ENCODE results near the gene ULBP3.
"Not testable (repeated sequence)": the region's sequence is repeated elsewhere in the genome, so short reads cannot be mapped to it uniquely, and the experiment has no call there.

ULBP3 gene

GRCh38 chr6:150037526-150038201, 31.3 kb downstream of the ULBP3 start:
- DNase-seq = no peak

GRCh38 chr6:150036081-150036480, 32.8 kb downstream of the ULBP3 start:
- no peak for DNase-seq

- no peak for DNase-seq
Observed at GRCh38 chr6:150033207-150033771, 35.6 kb downstream of the ULBP3 start.

GRCh38 chr6:150032598-150032997, 36.3 kb downstream of the ULBP3 start:
- no peak for DNase-seq

- no peak for DNase-seq
Observed at GRCh38 chr6:150030611-150031010, 38.3 kb downstream of the ULBP3 start.

- no peak for DNase-seq
Observed at GRCh38 chr6:150029749-150030148, 39.2 kb downstream of the ULBP3 start.

DNA sequence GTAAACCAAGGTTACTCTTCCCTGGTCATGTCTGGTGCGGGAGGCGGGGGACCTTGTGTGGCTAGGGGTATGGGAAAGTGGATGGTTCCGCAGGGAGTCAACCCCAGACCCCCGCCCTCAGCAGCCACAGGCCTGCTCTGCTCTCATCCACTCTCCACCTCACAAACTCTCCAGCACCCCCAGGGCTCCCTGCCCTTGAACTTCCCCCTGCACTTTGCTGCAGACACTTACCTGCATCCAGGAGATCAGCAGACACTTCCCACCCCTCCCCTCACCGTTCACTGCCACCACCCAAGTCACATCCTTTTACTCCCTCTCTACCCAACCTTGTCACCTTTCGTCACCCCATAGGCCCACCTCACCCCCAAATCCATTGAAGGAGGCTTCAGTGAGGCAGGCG, 39.6 kb downstream of the ULBP3 start:
- no peak for DNase-seq

GRCh38 chr6:150028799-150029198, 40.1 kb downstream of the ULBP3 start:
- DNase-seq = no peak

DNA sequence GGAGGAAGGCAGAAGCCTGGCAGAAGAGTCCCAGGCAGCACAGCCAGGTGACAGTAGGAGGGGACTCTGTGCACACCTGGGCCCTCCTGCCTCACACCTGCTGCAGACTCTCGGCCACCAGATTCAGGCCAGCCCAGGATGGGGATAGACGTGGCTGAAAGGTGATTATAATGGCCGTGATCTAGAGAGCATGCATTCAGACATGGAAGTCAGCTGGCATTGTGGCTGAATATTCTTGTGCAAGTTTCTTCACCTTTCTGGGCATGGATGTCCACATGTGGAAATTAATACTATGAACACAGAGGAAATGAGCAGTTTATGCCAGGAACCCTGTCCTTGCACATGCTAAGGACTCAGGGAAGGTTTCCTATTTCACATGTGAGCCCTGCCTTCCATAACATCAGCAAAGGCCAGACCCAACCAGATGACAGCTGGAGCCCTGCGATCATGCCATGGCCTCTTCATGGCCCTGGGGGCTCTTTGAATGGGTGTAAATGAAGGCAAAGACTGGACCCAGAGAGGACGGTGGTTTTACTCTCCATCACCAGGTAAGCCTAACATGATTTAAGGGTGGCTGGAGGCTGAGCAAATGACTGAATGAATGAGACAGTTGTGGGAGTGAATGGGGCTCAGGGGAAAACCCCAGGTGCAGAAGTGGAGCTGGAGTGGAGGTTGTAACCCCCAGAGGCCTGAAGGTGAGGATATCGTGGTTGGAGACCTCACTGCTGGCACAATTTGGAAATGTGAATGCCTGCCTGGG, 40.9 kb downstream of the ULBP3 start:
- DNase-seq = no peak

DNA sequence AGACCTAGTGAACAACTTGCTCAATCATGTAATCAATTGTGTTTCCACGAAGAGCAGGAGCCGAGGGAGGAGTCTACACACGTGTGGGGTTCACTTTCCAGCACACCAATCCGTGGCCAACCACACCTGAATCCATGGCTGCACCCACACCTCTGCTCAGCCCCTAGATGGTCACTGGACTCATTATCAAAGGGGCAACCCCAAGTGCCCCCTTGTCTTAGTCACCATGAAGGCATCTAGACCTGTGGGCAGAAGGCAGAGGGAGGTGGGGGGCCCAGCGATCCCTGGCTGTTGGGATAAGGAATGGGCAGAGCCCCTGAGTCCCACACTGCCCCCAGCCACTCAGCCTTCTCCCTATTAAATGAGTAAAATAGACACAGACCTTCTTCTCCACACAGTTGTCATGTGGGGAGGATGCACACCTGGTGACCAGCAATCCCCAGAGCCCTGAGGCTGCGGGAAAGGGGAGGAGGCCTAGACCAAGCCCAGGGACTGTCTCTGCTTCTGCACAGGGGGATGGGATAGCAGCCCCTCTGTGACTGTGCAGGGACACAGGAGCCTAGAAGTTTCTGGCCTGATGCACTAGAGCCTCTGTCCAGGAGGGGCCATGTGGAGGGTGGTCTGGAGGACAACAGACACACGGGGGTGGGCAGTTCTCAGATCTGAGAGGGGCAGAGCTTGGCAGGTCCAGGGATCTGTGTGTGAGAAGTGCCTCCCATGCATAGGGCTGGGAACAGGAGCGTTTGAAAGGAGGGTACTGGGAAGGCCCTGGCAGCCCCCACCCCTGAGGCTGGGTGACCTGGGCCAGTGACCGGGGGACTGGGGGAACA, 41.7 kb downstream of the ULBP3 start:
- no peak for DNase-seq

DNA sequence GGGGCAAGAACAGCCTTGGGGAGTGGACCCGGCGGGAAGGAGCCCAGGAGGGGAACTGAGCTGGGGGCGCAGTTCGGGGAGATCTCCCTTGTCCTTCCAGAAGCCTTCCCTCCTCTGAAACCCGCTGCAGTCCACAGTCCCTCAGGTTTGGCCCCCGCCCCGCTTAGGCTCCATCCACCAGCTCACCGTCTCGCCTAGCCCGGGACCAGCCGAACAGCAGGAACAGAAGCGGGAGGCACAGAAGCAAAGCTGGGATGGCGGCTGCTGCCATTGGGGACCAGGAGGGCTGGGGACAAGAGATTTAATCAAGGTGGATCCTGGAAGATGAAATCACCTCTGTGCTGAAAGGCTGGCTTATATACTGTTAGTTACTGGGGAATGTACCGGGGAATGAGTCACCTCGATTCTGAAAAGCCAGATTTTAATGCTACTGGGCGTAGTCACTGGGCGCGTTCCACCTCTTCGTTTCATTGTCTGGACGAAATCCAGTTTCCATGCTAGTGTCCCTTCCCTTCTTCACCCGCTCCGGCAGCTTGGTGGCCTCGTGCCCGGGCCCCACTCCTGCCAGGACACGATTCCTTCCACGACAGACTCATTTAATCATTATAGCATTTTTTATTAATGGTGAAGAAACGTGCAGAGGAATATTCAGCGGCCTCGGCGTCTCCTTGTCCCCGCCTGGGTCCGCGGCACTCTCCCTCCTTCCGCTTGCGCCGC, 43.6 kb downstream of the ULBP3 start, which contains the start of gene RAET1L:
RAET1L (minus strand) TSS at position 332 of the 717 bp plus-strand sequence; CDS start at position 271, 61 bp downstream.
- no peak for DNase-seq

DNA sequence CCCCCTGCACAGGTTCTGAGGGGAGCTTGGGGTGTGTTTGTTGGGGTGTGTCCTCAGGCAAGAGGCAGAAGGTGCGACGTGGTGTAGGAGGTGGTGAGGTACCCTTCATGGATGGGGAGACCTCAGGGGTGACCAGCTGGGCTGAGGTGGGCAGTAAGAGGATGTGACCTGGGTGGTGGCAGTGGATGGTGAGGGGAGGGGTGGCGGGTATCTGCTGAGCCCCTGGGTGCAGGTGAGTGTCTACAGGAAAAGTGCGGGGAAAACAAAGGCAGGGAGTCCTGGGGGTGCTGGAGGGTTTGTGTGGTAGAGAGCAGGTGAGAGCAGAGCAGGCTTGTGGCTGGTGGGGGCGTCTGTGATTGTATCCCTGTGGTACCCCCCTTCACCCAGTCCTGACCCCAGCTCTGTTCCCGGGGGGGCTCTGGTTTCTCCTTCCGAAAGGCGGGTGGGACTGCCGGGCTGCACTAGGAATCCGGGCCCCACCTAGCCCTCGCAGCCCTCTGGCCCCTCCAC, 44.2 kb downstream of the ULBP3 start:
- no peak for DNase-seq

GRCh38 chr6:150024021-150024420, 44.9 kb downstream of the ULBP3 start:
- not testable (repeated sequence) for DNase-seq

GRCh38 chr6:150021870-150022269, 47.1 kb downstream of the ULBP3 start:
- not testable (repeated sequence) for DNase-seq

GRCh38 chr6:150018846-150019580, 49.9 kb downstream of the ULBP3 start:
- no peak for DNase-seq

DNA sequence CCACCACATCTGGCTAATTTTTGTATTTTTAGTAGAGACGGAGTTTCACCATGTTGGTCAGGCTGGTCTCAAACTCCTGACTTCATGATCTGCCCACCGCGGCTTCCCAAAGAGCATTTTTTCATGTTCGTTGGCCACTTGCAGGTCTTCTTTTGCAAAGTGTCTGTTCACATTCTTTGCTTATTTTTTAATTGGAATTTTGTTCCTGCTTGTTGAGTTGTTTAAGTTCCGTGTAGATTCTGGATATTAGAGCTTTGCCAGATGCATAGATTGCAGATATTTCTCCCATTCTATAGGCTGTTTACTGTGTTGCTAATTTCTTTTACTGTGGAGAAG, 51.8 kb downstream of the ULBP3 start:
- not testable (repeated sequence) for DNase-seq

GRCh38 chr6:150016324-150017185, 52.4 kb downstream of the ULBP3 start:
- DNase-seq = no peak

DNA sequence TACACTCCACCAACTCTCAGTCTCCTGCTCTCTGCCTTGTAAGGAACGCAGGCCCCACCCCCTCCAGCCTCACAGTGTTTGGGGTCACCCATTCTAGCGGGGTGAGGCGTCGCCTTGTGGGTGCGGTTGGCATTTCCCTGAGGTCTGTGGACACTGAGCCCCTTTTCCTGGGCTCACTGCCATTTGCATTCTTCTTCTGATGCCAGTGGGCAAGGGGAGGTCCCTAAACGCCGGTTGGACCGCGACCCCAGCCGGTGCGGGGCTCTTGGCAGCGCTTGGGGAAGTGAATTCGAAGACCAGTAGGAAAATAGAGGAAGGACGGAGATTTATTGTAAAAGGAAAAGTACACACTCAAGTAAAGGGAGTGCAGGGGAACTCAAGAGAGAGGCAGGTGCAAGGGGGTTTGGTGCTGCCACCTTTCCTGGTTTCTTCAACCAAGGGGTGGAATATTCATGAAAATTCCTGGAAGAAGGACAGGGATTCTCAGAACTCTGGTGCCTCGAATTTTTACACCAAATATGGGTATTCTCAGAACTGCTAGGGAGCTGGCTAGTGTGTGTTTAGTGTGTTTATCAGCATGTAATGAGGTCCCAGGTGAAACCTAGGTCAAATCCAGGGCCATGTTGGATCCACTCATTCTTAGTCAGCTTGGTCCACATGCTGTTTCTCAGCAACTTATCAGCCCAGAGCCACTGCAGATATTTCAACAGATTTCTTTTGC, 53.5 kb downstream of the ULBP3 start:
- DNase-seq = not testable (repeated sequence)

DNA sequence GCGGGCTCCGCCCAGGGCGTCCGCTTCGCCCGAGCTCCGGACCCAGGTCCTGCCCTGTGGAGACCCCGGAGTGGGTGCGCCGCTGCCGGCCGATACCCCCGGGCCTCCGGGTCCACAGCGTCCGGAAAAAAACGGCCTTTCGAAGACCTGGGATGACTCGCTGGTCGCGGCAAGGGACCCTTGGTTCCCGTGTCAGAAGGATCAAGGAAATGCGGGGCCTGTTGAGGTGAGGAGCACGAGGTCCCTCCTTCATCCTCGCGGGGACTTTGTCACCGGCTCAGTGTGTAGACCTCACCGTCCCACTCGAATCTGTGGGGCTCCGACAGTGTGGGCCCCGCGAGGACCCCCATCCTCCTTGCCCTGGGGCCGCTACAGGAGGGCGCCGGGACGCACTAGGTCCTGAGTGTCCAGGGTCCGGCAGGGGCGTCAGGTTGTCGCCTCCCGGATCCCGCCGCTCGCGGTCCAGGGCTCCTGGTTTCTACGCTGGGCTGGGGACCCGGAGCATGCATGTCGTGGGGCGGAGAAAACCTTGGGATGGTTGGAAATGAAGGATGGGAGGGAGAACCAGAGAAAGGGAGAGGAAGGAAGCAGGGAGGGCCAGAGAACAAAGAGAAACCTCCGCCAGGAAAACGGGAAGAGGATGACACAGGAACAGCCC, 54.2 kb downstream of the ULBP3 start:
- not testable (repeated sequence) for DNase-seq

Data from GF-D8 (cell line).